NT2/D1 (cell line): ENCODE data around the gene CKS1B.

Experiments used
- SUZ12 ChIP-seq: IDR thresholded peaks from 2 replicates; pipeline ENCODE4 v1.6.1; 2011; ENCODE audit not compliant: insufficient read length, insufficient read depth; ENCODE audit errors: extremely low read depth
- YY1 ChIP-seq: IDR thresholded peaks from 2 replicates; pipeline ENCODE4 v1.6.1; 2011; ENCODE audit not compliant: insufficient read length, insufficient read depth

DNA sequence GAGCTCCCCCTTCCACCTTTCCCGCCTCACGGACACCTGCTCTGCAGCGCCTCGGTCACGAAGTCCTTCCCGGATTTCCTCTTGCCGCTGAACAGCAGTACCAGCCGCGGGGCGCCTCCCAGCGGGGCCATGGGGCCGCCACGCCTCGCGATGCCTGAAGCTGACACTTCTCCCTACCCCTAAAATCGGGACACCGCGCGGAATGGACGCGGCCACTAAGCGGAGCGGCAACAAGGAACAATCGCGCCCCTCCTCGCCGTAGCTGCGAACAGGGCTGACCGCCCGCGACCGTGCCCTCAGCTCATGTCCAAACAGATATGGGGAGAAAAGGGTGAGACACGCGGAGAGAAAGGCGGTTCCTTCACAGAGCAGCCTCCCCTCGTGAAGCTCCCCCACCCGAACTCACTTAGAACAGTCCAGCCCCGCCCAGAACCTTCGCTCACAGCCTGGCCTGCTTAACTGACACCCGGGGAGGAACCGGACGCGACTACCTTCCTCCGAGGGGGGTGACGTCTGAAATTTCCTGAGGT is 37.9 kb upstream of the CKS1B start, which contains the start of gene PMVK:
- TF ChIP-seq YY1 (no peak), SUZ12 (no peak)
